Smooth muscle cell (in vitro differentiated cells): ENCODE data around the gene TCHP. TPM values are rescaled to one million over a fixed set of nuclear protein-coding genes. Genes with fewer than 3 reads are reported as not detected.

ENCODE experiments used
- DNase-seq: peaks from one replicate; lab custom pipeline; 2025; ENCODE audit not compliant: unreplicated experiment; lab: John Stamatoyannopoulos, UW
- H2AFZ ChIP-seq: fragments of 200-600 bp; sonication (generic); 2 replicates; pipeline ENCODE4 v1.6.0; 2016; ENCODE audit warnings: antibody characterized with exemption, low read depth, mild to moderate bottlenecking
- H3F3A ChIP-seq: fragments of 200-600 bp; sonication (generic); 2 replicates; pipeline ENCODE4 v1.6.0; 2017; ENCODE audit warnings: antibody characterized with exemption, low read depth
- H3K27ac ChIP-seq: fragments of 200-600 bp; sonication (generic); 2 replicates; pipeline ENCODE4 v1.5.1; 2016; ENCODE audit warnings: low read depth, mild to moderate bottlenecking
- H3K27me3 ChIP-seq: fragments of 200-600 bp; sonication (generic); 2 replicates; pipeline ENCODE4 v1.6.1; 2016; ENCODE audit warnings: low read depth, mild to moderate bottlenecking
- H3K36me3 ChIP-seq: fragments of 200-600 bp; sonication (generic); 2 replicates; pipeline ENCODE4 v1.5.1; 2016; ENCODE audit warnings: low read depth
- H3K4me1 ChIP-seq: fragments of 200-600 bp; sonication (generic); 2 replicates; pipeline ENCODE4 v1.5.1; 2016; ENCODE audit warnings: low read depth
- H3K4me2 ChIP-seq: fragments of 200-600 bp; sonication (generic); 2 replicates; pipeline ENCODE4 v1.6.0; 2016; ENCODE audit warnings: mild to moderate bottlenecking
- H3K4me3 ChIP-seq: fragments of 200-600 bp; sonication (generic); 2 replicates; pipeline ENCODE4 v1.5.1; 2016; ENCODE audit warnings: mild to moderate bottlenecking
- H3K79me2 ChIP-seq: fragments of 200-600 bp; sonication (generic); 2 replicates; pipeline ENCODE4 v1.6.0; 2016; ENCODE audit warnings: low read depth, mild to moderate bottlenecking
- H3K9ac ChIP-seq: fragments of 200-600 bp; sonication (generic); 2 replicates; pipeline ENCODE4 v1.6.0; 2016; ENCODE audit warnings: low read depth
- H3K9me3 ChIP-seq: fragments of 200-600 bp; sonication (generic); replicated peaks from 2 replicates; pipeline ENCODE4 v1.5.1; 2016; ENCODE audit warnings: low read depth
- H4K20me1 ChIP-seq: fragments of 200-600 bp; sonication (generic); 2 replicates; pipeline ENCODE4 v1.6.0; 2016; ENCODE audit warnings: low read depth
- WGBS: methylation state at CpG from one replicate; pipeline ENCODE4 v1.1.7; 2016; ENCODE audit warnings: low lambda C conversion rate; 5-methylcytosine and 5-hydroxymethylcytosine counted together
- polyA plus RNA-seq: library from polyadenylated mRNA; unstranded; fragments of >200 nt; fragmentation: Nextera tagmentation; extraction: Ambion mirVana; gene quantifications from 2 replicates; pipeline ENCODE4 v1.2.1, GENCODE V29; 2016
- total RNA-seq: library from RNA; depleted of rRNA; stranded (reverse); fragments of >200 nt; gene quantifications from 2 replicates; pipeline ENCODE4 v1.2.3, GENCODE V29; 2014
- TF ChIP-seq, protein P1 (sequence below): fragments of 200-600 bp; sonication (generic); IDR thresholded peaks from 2 replicates; pipeline ENCODE4 v1.5.1; 2017; ENCODE audit warnings: borderline replicate concordance, mild to moderate bottlenecking, antibody characterized with exemption; ENCODE audit not compliant: insufficient read depth, poor library complexity, severe bottlenecking

TCHP gene
- total and polyA plus RNA-seq, 2 experiments from 2014 or later = 4.2 to 7.7 TPM

DNA sequence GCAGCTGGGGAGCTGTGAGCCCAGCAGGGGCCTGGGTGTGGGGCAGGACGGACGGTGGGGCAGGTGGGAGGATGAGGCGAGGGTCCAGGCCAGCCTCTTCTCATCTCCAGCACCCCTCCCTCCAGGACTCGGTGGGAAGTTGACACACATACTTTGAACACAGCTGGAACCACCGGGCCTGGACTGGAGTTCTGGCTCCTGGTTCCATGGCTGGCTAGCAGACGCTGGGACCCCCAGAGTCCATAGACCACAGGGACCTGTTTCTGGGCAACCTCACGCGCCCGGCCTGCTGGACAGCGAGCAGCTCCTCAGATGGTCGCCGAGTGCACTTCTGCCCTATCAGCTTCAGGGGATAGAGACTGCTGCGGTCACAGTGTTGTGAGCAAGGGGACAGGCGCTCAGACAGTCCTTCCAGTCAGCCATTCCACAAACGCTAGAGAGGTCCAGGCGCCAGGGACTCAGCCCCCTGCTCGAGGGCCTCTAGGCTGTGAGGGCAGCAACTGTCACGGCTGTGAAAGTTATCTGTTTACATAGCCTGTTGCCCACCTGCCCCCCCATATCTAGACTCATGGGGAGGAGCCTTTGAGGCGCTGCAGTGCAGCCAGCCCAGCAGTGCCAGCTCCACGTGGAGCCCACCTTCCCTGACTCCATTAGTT, 25.2 kb downstream of the TCHP start:
- 85% methylated on average over 17 of the region's 20 CpGs for WGBS
- H3K9ac ChIP-seq = no peak overlapping the region
- no peaks in the 10 kb centered on the region for H3F3A ChIP-seq
- H4K20me1 ChIP-seq = no peaks in the 10 kb centered on the region
- no peaks in the 10 kb centered on the region for H3K9me3 ChIP-seq
- H3K4me2 ChIP-seq = no peak overlapping the region
- TF ChIP-seq, protein P1, sequence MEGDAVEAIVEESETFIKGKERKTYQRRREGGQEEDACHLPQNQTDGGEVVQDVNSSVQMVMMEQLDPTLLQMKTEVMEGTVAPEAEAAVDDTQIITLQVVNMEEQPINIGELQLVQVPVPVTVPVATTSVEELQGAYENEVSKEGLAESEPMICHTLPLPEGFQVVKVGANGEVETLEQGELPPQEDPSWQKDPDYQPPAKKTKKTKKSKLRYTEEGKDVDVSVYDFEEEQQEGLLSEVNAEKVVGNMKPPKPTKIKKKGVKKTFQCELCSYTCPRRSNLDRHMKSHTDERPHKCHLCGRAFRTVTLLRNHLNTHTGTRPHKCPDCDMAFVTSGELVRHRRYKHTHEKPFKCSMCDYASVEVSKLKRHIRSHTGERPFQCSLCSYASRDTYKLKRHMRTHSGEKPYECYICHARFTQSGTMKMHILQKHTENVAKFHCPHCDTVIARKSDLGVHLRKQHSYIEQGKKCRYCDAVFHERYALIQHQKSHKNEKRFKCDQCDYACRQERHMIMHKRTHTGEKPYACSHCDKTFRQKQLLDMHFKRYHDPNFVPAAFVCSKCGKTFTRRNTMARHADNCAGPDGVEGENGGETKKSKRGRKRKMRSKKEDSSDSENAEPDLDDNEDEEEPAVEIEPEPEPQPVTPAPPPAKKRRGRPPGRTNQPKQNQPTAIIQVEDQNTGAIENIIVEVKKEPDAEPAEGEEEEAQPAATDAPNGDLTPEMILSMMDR = no peak
- no peak for DNase-seq
- no peaks in the 10 kb centered on the region for H3K27me3 ChIP-seq
- H3K4me3 ChIP-seq = no peak overlapping the region
- H3K4me1 ChIP-seq = no peaks in the 10 kb centered on the region
- no peak overlapping the region for H2AFZ ChIP-seq
- H3K79me2 ChIP-seq = no peaks in the 10 kb centered on the region
- H3K36me3 ChIP-seq = no peaks in the 10 kb centered on the region
- no peak overlapping the region for H3K27ac ChIP-seq

GRCh38 chr12:109926016-109926415, 25.9 kb downstream of the TCHP start:
- Histone ChIP-seq H4K20me1 (no peaks in the 10 kb centered on the region), H3F3A (no peaks in the 10 kb centered on the region), H3K27me3 (no peaks in the 10 kb centered on the region), H3K36me3 (no peaks in the 10 kb centered on the region), H3K4me2 (no peak overlapping the region), H3K79me2 (no peaks in the 10 kb centered on the region), H3K4me1 (no peaks in the 10 kb centered on the region), H2AFZ (no peak overlapping the region), H3K9me3 (no peaks in the 10 kb centered on the region), H3K4me3 (no peak overlapping the region), H3K9ac (no peak overlapping the region), H3K27ac (no peak overlapping the region)
- TF ChIP-seq, protein P1 = no peak
- WGBS = 95% methylated on average over 8 of the region's 8 CpGs
- no peak for DNase-seq

GRCh38 chr12:109926488-109927210, 26.6 kb downstream of the TCHP start:
- Histone ChIP-seq H2AFZ (no peak overlapping the region), H3K9me3 (no peaks in the 10 kb centered on the region), H3K36me3 (no peaks in the 10 kb centered on the region), H3F3A (no peaks in the 10 kb centered on the region), H3K27ac (no peak overlapping the region), H3K27me3 (no peaks in the 10 kb centered on the region), H3K4me3 (no peak overlapping the region), H3K9ac (no peak overlapping the region), H3K4me2 (no peak overlapping the region), H3K79me2 (no peaks in the 10 kb centered on the region), H4K20me1 (no peaks in the 10 kb centered on the region), H3K4me1 (no peaks in the 10 kb centered on the region)
- TF ChIP-seq, protein P1 = no peak
- 93% methylated on average over 11 of the region's 11 CpGs for WGBS
- no peak for DNase-seq
